Muscle layer of duodenum (tissue), 2 donors: ENCODE data around the gene ZSWIM2.
"Not testable (repeated sequence)": the region's sequence is repeated elsewhere in the genome, so short reads cannot be mapped to it uniquely, and the experiment has no call there.

Source experiments
- H3K27ac ChIP-seq: one replicate; pipeline ENCODE4 v1.7.0; 2013; ENCODE audit warnings: mild to moderate bottlenecking, low read length
- H3K27me3 ChIP-seq: one replicate; pipeline ENCODE4 v1.7.0; 2013; ENCODE audit warnings: low read depth, mild to moderate bottlenecking, control low read depth, low read length
- H3K36me3 ChIP-seq, 2 donors: one replicate each; pipeline ENCODE4 v1.7.0; 2013; ENCODE audit warnings: low read length in 2 of 2, control low read depth in 1 of 2, mild to moderate bottlenecking in 1 of 2; ENCODE audit not compliant: insufficient read depth in 2 of 2, control insufficient read depth in 1 of 2
- H3K4me1 ChIP-seq, 2 donors: one replicate each; pipeline ENCODE4 v1.7.0; 2013; ENCODE audit warnings: low read length in 2 of 2, mild to moderate bottlenecking in 2 of 2, control low read depth in 1 of 2, moderate library complexity in 1 of 2; ENCODE audit not compliant: insufficient read depth in 2 of 2, control insufficient read depth in 1 of 2
- H3K4me3 ChIP-seq, 2 donors: one replicate each; pipeline ENCODE4 v1.7.0; 2013; ENCODE audit warnings: low read length in 2 of 2, low read depth in 1 of 2, mild to moderate bottlenecking in 1 of 2
- H3K9me3 ChIP-seq, 2 donors: one replicate each; pipeline ENCODE4 v1.7.0; 2013; ENCODE audit warnings: low read length in 2 of 2, control low read depth in 1 of 2, mild to moderate bottlenecking in 1 of 2; ENCODE audit not compliant: control insufficient read depth in 1 of 2
- donor health status: healthy.

Gene ZSWIM2

DNA sequence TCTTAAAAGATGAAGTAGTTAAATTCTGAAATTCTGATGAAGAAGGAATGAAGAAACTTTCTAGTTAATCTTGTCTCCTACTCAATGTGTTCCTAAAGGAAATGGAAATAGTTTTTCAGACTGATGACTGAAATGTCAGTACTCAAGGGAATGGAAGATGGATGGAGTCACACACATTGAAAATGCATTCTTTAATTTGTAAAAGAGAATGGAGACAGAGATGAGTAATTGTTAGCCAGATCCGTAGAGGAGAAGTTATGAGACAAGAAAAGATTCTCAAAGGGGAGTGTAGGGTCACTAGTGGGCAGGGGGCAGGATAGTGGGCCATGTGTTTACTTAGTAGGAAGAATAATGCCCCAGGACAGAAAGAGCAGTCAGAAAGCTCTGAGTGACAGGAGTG is 13.3 kb downstream of the ZSWIM2 start:
- H3K4me1 ChIP-seq: no peaks in the 10 kb centered on the region
- no peaks in the 10 kb centered on the region for H3K9me3 ChIP-seq
- no peaks in the 10 kb centered on the region for H3K36me3 ChIP-seq
- no peak overlapping the region for H3K27ac ChIP-seq
- H3K27me3 ChIP-seq: no peaks in the 10 kb centered on the region
- H3K4me3 ChIP-seq: no peak overlapping the region

DNA sequence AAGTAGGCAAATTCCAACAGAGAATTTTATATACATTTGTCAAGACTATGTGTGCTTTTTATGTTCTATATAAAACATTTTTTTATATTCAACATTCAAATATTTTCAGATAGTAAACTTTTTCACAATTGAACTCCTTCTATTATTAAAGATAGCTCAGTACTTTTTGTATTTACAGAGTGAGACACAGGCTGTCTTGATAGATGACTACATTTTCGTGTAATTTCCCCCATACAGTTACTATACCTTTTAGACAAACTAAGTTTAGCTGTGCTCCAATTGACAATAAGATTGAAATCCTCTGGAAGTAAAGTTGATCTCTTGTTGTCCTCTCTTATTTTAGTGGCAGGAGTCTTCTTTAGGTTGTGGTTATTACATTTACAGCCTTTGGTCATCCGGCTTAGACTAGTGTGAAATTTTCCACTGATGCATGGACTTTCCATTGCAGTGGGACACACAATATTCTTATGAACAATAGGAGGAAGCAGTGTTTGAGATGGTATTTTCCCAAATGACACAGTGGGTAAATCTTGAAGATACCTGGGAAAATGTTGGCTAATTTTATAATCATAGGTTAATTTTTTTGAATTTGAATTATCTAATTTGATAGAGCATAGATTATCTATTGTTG is 21.0 kb downstream of the ZSWIM2 start:
- Histone ChIP-seq H3K4me3 (no peak overlapping the region), H3K4me1 (no peaks in the 10 kb centered on the region), H3K9me3 (no peaks in the 10 kb centered on the region), H3K36me3 (no peaks in the 10 kb centered on the region), H3K27ac (no peak overlapping the region), H3K27me3 (no peaks in the 10 kb centered on the region)

DNA sequence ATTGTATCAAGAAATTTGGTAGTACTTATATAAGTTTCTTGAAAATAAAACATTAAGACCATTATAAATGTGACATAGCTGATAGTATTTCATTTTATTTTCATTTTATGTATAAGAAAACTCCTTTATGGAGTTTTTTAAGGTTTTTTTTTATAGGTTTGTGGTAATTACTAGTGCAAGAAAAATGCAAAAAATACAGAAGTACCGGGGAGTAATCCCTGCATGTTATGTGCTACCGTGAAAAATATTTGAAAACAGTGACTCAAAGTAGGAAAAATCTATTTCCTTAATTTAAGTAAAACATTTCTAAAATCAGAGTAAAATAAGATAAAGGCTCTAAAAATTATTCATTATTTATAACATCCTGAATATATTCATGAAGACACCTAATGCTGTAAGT is 21.6 kb downstream of the ZSWIM2 start:
- Histone ChIP-seq H3K4me1 (no peaks in the 10 kb centered on the region), H3K4me3 (no peak overlapping the region), H3K9me3 (no peaks in the 10 kb centered on the region), H3K27me3 (no peaks in the 10 kb centered on the region), H3K36me3 (no peaks in the 10 kb centered on the region), H3K27ac (no peak overlapping the region)

DNA sequence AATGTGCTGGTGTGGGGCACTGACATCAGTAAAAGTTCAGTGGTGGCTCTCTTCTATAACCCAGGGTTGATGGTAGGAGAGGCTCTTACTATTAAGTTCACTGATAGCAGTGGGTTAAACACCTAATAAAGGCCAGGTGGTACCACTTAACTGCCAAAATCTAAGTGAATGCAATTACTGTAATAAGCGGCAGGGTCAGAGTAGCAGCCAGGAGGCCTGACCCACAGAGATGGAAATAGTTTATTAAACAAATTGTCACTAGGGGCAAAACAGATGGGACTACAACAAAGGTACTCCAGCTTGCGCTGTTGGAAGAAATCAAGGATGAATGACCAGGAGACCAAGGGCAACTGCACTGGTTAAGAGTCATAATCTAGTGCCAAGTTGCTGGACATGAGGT is 26.6 kb downstream of the ZSWIM2 start:
- Histone ChIP-seq H3K4me1 (no peaks in the 10 kb centered on the region), H3K27ac (no peak overlapping the region), H3K27me3 (no peaks in the 10 kb centered on the region)

DNA sequence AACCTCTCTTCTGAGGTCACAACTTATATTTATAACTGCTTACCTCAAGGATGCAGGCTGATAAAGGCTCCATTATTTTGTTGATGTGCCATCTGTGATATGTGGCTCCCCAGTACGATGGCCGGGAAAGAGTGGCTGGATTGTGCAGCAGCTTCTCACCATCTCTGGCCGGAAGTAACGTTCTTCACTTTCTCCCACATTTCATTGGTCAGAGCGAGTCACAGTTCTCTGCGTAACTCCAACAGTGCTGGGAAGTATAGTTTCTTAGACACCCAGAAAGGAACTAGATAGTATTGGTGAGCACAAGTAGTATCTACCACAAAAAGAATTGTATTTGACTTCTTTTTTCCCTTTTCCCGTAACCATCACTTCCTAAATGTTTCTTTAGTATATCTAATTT is 28.7 kb downstream of the ZSWIM2 start:
- no peaks in the 10 kb centered on the region for H3K36me3 ChIP-seq
- H3K27me3 ChIP-seq: no peaks in the 10 kb centered on the region
- H3K27ac ChIP-seq: no peak overlapping the region

More for the DNA sequence above, 26.6 kb downstream of the ZSWIM2 start:
- H3K36me3 ChIP-seq: no peaks in the 10 kb centered on the region
- no peak overlapping the region for H3K4me3 ChIP-seq
- no peaks in the 10 kb centered on the region for H3K9me3 ChIP-seq

DNA sequence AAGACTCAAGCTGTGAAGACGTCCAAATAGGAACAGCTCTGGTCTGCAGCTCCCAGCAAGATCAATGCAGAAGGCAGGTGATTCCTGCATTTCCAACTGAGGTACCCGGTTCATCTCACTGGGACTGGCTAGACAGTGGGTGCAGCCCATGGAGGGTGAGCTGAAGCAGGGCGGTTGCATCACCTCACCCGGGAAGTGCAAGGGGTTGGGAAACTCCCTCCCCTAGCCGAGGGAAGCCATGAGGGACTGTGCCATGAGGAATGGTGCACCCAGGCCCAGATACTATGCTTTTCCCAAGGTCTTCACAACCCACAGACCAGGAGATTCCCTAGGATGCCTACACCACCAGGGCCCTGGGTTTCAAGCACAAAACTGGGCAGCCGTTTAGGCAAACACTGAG is 37.2 kb downstream of the ZSWIM2 start:
- not testable (repeated sequence) for H3K4me3 ChIP-seq, H3K27ac ChIP-seq, H3K36me3 ChIP-seq, H3K9me3 ChIP-seq, H3K27me3 ChIP-seq, H3K4me1 ChIP-seq

More for the DNA sequence above, 28.7 kb downstream of the ZSWIM2 start:
- Histone ChIP-seq H3K4me3 (no peak overlapping the region), H3K4me1 (no peaks in the 10 kb centered on the region), H3K9me3 (no peaks in the 10 kb centered on the region)

DNA sequence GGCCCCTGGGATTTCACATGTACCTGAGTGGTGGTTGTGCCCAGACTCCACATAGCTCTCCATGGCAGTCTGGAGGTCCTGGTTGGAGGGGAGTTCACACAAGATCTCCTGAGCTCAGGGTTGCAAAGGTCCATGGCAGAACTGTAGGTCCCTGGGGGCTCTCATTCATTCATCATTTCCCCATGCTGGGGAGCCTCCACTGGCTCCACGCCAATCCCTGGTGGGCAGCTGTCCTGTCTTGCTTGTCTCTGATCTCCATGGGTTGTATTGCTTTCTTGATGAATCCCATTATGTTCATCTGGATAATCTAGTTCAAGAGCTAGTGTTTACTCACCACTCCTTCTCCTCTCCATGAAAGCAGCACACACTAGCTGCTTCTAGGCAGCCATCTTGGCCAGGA is 42.4 kb downstream of the ZSWIM2 start:
- Histone ChIP-seq H3K4me1 (no peaks in the 10 kb centered on the region), H3K27ac (no peak overlapping the region), H3K36me3 (no peaks in the 10 kb centered on the region), H3K9me3 (no peaks in the 10 kb centered on the region), H3K27me3 (no peaks in the 10 kb centered on the region), H3K4me3 (no peak overlapping the region)

DNA sequence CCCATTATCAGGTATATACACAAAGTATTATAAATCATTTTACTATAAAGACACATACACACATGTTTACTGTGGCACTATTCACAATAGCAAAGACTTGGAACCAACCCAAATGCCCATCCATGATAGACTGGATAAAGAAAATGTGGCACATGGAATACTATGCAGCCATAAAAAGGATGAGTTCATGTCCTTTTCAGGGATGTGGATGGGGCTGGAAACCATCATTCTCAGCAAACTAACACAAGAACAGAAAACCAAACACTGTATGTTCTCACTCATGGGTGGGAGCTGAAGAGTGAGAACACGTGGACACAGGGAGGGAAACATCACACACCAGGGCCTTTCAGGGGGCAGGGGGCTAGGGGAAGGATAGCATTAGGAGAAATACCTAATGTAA is 50.4 kb downstream of the ZSWIM2 start:
- not testable (repeated sequence) for H3K27ac ChIP-seq, H3K4me1 ChIP-seq, H3K9me3 ChIP-seq, H3K27me3 ChIP-seq, H3K36me3 ChIP-seq, H3K4me3 ChIP-seq

DNA sequence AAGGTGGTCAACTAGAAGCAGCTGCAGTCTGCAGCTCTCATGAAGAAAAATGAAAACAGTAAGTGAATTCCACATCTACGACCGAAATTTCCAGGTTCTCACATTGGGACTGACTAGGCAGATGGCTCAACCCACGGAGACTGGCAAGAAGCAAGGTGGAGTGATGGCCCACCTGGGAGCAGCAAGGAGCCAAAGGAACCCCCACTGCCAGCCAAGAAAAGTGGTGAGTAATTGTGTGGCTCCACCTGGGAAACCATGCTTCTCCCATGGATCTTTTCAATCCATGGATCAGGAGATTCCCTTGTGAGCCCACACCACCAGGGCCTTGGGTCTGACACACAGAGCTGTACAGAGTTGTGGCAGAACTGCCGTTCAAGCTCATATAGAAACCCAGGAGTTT is 64.0 kb downstream of the ZSWIM2 start:
- H3K27ac ChIP-seq: no peak overlapping the region
- H3K4me1 ChIP-seq: no peaks in the 10 kb centered on the region
- H3K36me3 ChIP-seq: no peaks in the 10 kb centered on the region
- H3K4me3 ChIP-seq: no peak overlapping the region
- H3K9me3 ChIP-seq: peaks cover 0 to 20% of the 10 kb centered on the region in 2 donors
- H3K27me3 ChIP-seq: no peaks in the 10 kb centered on the region

DNA sequence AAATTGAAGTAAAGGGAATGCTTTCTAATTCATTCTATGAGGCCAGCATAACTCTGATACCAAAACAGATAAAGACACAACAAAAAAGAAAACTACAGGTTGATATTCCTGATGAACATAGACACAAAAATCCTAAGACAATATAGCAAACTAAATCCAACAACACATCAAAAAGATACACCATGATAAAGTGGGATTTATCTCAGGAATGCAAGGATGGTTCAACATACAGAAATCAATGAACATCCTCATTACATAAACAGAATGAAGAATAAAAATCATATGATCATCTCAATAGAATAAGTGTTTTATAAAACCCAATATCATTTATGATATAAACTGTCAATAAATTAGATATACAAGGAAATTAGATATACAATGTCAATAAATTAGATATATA is 65.7 kb downstream of the ZSWIM2 start:
- H3K4me3 ChIP-seq: no peak overlapping the region
- H3K4me1 ChIP-seq: no peaks in the 10 kb centered on the region
- H3K36me3 ChIP-seq: no peaks in the 10 kb centered on the region
- no peaks in the 10 kb centered on the region for H3K27me3 ChIP-seq
- H3K9me3 ChIP-seq: peaks cover 0 to 15% of the 10 kb centered on the region in 2 donors
- H3K27ac ChIP-seq: no peak overlapping the region

DNA sequence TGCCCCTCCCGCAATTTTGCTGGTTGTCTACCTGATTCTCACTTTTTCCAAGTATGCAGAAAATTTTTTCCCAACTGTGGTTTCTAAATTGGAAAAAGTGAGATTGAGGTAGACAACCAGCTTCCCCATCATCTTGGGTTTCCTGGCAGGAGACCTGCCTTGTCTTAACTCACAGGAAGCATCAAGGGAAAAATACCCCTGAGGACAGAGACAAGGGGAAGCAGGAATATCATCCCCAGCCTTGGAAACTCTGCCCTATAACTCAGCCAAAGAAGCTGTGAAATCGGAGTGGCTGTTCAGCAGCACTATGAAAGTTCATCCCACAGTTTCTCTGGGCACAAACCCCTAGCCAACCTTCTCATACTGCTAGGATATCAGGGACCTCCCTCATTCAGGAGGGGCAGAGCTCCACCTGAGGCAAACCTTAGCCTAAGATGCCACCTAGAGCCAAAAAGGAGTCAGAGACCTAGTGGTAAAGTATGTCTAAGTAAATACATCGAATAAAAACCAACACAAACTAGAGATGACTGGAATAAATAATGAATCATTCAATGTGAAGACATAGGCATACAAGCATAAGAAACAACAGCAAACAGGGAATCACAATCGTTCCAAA is 68.2 kb downstream of the ZSWIM2 start:
- Histone ChIP-seq H3K27ac (no peak overlapping the region), H3K4me1 (no peaks in the 10 kb centered on the region), H3K36me3 (no peaks in the 10 kb centered on the region), H3K9me3 (peaks cover 0 to 7% of the 10 kb centered on the region in 2 donors), H3K4me3 (no peak overlapping the region), H3K27me3 (no peaks in the 10 kb centered on the region)
